SH-SY5Y (cell line): ENCODE data around the gene TOP2B.

ENCODE experiments used
- GATA2 ChIP-seq: IDR thresholded peaks from 2 replicates; pipeline ENCODE4 v1.6.1; 2011; ENCODE audit warnings: mild to moderate bottlenecking, low read depth, low read length
- GATA3 ChIP-seq: IDR thresholded peaks from 2 replicates; pipeline ENCODE4 v1.6.1; 2011; ENCODE audit warnings: low read depth, mild to moderate bottlenecking, low read length, moderate library complexity

GRCh38 chr3:25653322-25653721 lies 11.4 kb downstream of the TOP2B start:
- no peak for TF ChIP-seq GATA2
- TF ChIP-seq GATA3, result no peak
